Esophagus squamous epithelium (tissue), 5 donors: ENCODE data around the gene CTDSPL. TPM values are rescaled to one million over a fixed set of nuclear protein-coding genes. Genes with fewer than 3 reads are reported as not detected.

ENCODE experiments used
- DNase-seq: peaks from one replicate; lab custom pipeline; 2025; lab: John Stamatoyannopoulos, UW
- H3K27ac ChIP-seq, 4 donors: fragments of 200-600 bp; sonication (generic); one replicate each; pipeline ENCODE4 v1.5.1; 2016 to 2019; ENCODE audit warnings: mild to moderate bottlenecking in 1 of 4
- H3K27me3 ChIP-seq, 4 donors: fragments of 200-600 bp; sonication (generic); 1 replicate in 3 of 4; 2 replicates in 1 of 4; pipeline versions ENCODE4 v1.5.1 to v1.6.0; 2017 to 2021; ENCODE audit warnings: antibody characterized with exemption in 1 of 4
- H3K36me3 ChIP-seq, 3 donors: fragments of 200-600 bp; sonication (generic); one replicate each; pipeline ENCODE4 v1.5.1; 2016 to 2019
- H3K4me1 ChIP-seq, 3 donors: fragments of 200-600 bp; sonication (generic); one replicate each; pipeline ENCODE4 v1.5.1; 2017 to 2019
- H3K4me3 ChIP-seq, 4 donors: fragments of 200-600 bp; sonication (generic); 1 replicate in 3 of 4; 2 replicates in 1 of 4; pipeline ENCODE4 v1.5.1; 2016 to 2019; ENCODE audit warnings: mild to moderate bottlenecking in 2 of 4, moderate library complexity in 1 of 4
- H3K9me3 ChIP-seq, 3 donors: fragments of 200-600 bp; sonication (generic); one replicate each; pipeline ENCODE4 v1.5.1; 2016 to 2019
- CTCF ChIP-seq, 6 experiments: fragments of 450-650 bp in 4 of 6; fragments of 200-600 bp in 2 of 6; sonication (generic) in 2 of 6; IDR thresholded peaks; one replicate each; pipeline ENCODE4 v1.5.1; 2016 to 2019; ENCODE audit warnings: antibody characterized with exemption in 6 of 6, mild to moderate bottlenecking in 4 of 6, moderate library complexity in 4 of 6
- POLR2A ChIP-seq, 4 donors: fragments of 450-650 bp; IDR thresholded peaks; one replicate each; pipeline ENCODE4 v1.6.1; 2017; ENCODE audit warnings: antibody characterized with exemption in 4 of 4, mild to moderate bottlenecking in 4 of 4, moderate library complexity in 3 of 4
- WGBS, 2 donors: methylation state at CpG; one replicate each; pipeline ENCODE4 v1.1.5; 2018; 5-methylcytosine and 5-hydroxymethylcytosine counted together
- intact Hi-C: fragments of 100-400 bp; cut with DNase I; formaldehyde crosslinking; loops from one replicate; pipeline ENCODE4 v1.15.0; 2022
- total RNA-seq, 4 donors: library from RNA; depleted of rRNA; stranded (reverse); fragments of >200 nt; gene quantifications; one replicate each; pipeline ENCODE4 v1.1.0, GENCODE V29; 2016
- donor health status: DM: yes; HTN: yes; CAD: no.

Gene CTDSPL
- total RNA-seq, 4 donors from 2014 or later = 20.7 to 55.1 (median 30.8) TPM

GRCh38 chr3:37899711-37900306 lies 38.1 kb downstream of the CTDSPL start:
- H3K4me3 ChIP-seq = no peak overlapping the region
- 73 to 77% methylated on average over 3 of the region's 3 CpGs for WGBS, 2 donors
- intact Hi-C loops = no loop called here
- H3K27ac ChIP-seq = no peak overlapping the region
- no peaks in the 10 kb centered on the region for H3K9me3 ChIP-seq
- H3K27me3 ChIP-seq = no peaks in the 10 kb centered on the region
- no peak for DNase-seq
- no peak for TF ChIP-seq POLR2A (IDR thresholded peaks at IDR 0.05)
- TF ChIP-seq CTCF (IDR thresholded peaks at IDR 0.05) = no peak
- no peaks in the 10 kb centered on the region for H3K36me3 ChIP-seq
- H3K4me1 ChIP-seq = peaks cover 0 to 51% (median 20%) of the 10 kb centered on the region in 3 donors

- Histone ChIP-seq H3K4me1 (peaks cover 0 to 60% (median 36%) of the 10 kb centered on the region in 3 donors), H3K9me3 (no peaks in the 10 kb centered on the region), H3K27me3 (no peaks in the 10 kb centered on the region), H3K27ac (no peak overlapping the region), H3K36me3 (no peaks in the 10 kb centered on the region), H3K4me3 (no peak overlapping the region)
- intact Hi-C loops = no loop called here
- WGBS, 2 donors = 79 to 81% methylated on average over 2 of the region's 2 CpGs
- DNase-seq = no peak
- TF ChIP-seq CTCF (IDR thresholded peaks at IDR 0.05) (no peak), POLR2A (IDR thresholded peaks at IDR 0.05) (no peak)
These were observed 40.0 kb downstream of the CTDSPL start for GRCh38 chr3:37901721-37902120.

- H3K4me3 ChIP-seq = no peak overlapping the region
- WGBS, 2 donors = 76 to 81% methylated on average over 3 to 4 of the region's 4 CpGs
- TF ChIP-seq CTCF (IDR thresholded peaks at IDR 0.05) (no peak), POLR2A (IDR thresholded peaks at IDR 0.05) (no peak)
- H3K36me3 ChIP-seq = no peaks in the 10 kb centered on the region
- peak overlapping the region in 1 of 4 donors; percentile 14 for H3K27ac ChIP-seq
- H3K9me3 ChIP-seq = no peaks in the 10 kb centered on the region
- DNase-seq = no peak
- no peaks in the 10 kb centered on the region for H3K27me3 ChIP-seq
- intact Hi-C loops = no loop called here
- H3K4me1 ChIP-seq = peaks cover 0 to 58% (median 36%) of the 10 kb centered on the region in 3 donors
These were observed 41.0 kb downstream of the CTDSPL start for GRCh38 chr3:37902674-37903073.

- Histone ChIP-seq H3K36me3 (no peaks in the 10 kb centered on the region), H3K4me3 (no peak overlapping the region), H3K9me3 (no peaks in the 10 kb centered on the region), H3K27ac (no peak overlapping the region), H3K4me1 (peaks cover 0 to 56% (median 36%) of the 10 kb centered on the region in 3 donors), H3K27me3 (no peaks in the 10 kb centered on the region)
- no peak for TF ChIP-seq POLR2A (IDR thresholded peaks at IDR 0.05)
- TF ChIP-seq CTCF (IDR thresholded peaks at IDR 0.05) = no peak
- WGBS, 2 donors = 75 to 87% methylated on average over 1 to 2 of the region's 2 CpGs
- no peak for DNase-seq
- intact Hi-C loops = no loop called here
These were observed 41.6 kb downstream of the CTDSPL start for GRCh38 chr3:37903320-37903719.

GRCh38 chr3:37903734-37904133 lies 42.1 kb downstream of the CTDSPL start:
- no peaks in the 10 kb centered on the region for H3K9me3 ChIP-seq
- TF ChIP-seq CTCF (IDR thresholded peaks at IDR 0.05) (no peak), POLR2A (IDR thresholded peaks at IDR 0.05) (no peak)
- no peaks in the 10 kb centered on the region for H3K27me3 ChIP-seq
- 43 to 86% methylated on average over 1 to 3 of the region's 3 CpGs for WGBS, 2 donors
- no peak overlapping the region for H3K27ac ChIP-seq
- H3K4me3 ChIP-seq = no peak overlapping the region
- H3K4me1 ChIP-seq = peaks cover 0 to 52% (median 33%) of the 10 kb centered on the region in 3 donors
- no peak for DNase-seq
- no peaks in the 10 kb centered on the region for H3K36me3 ChIP-seq
- intact Hi-C loops = no loop called here
